K562 (cell line): ENCODE results near the gene CPVL. TPM values are rescaled to one million over a fixed set of nuclear protein-coding genes. Genes with fewer than 3 reads are reported as not detected.

Experiments
- ATAC-seq: fragments of 200-7000 bp; cut with Tn5 transposase; 3 replicates; pipeline ENCODE4 v1.9.1; 2020; ENCODE audit warnings: moderate library complexity
- BruUV-seq: library from RNA; stranded (reverse); fragments of 400-500 nt; replicated peaks from 2 replicates; lab custom pipeline; 2021; lab: Mats Ljungman, UMichigan
- CTCF ChIA-PET: fragments of 300-600 bp; formaldehyde crosslinking; extraction: SDS; loops from one replicate; lab custom pipeline; 2021; ENCODE audit warnings: low intra/inter-chr PET ratio; lab: Yijun Ruan, JAX
- POLR2A ChIA-PET: fragments of 300-600, 350-650 bp; sonication (Branson Sonifier 250); formaldehyde crosslinking; extraction: SDS; loops from one replicate; lab custom pipeline; 2021; ENCODE audit warnings: antibody characterized with exemption, inconsistent platforms; lab: Yijun Ruan, JAX
- DNase-seq, 4 experiments: peaks; one replicate each; pipeline versions ENCODE4 v3.0.0 to v3.0.0-alpha.2; 2011 to 2018; ENCODE audit warnings: low spot score in 3 of 4, mixed read lengths in 3 of 4; ENCODE audit errors: extremely low read depth in 1 of 4
- FAIRE-seq: peaks from 2 replicates; lab custom pipeline; 2011; peaks lifted over from hg19 to GRCh38; lab: Jason Lieb, UNC
- H2AFZ ChIP-seq: 2 replicates; pipeline ENCODE4 v1.6.0; 2011; ENCODE audit warnings: low read depth, low read length, control low read depth, inconsistent platforms
- H3K27ac ChIP-seq: fragments of 200-600 bp; 3 replicates; pipeline ENCODE4 v1.8.0; 2011; ENCODE audit warnings: low read depth, mild to moderate bottlenecking, control low read depth, inconsistent platforms, low read length, moderate library complexity, mixed read lengths; ENCODE audit errors: extremely low read depth
- H3K27me3 ChIP-seq, 2 experiments: fragments of 300-600 bp in 1 of 2; 2 replicates in 1 of 2; 3 replicates in 1 of 2; pipeline versions ENCODE4 v1.6.0 to v1.8.0; 2011; ENCODE audit warnings: inconsistent platforms in 2 of 2, low read length in 2 of 2, mild to moderate bottlenecking in 1 of 2, mixed read lengths in 1 of 2, moderate library complexity in 1 of 2; ENCODE audit not compliant: control insufficient read depth in 2 of 2, insufficient read depth in 2 of 2
- H3K36me3 ChIP-seq: fragments of 300-600 bp; 3 replicates; pipeline ENCODE4 v1.8.0; 2011; ENCODE audit warnings: mild to moderate bottlenecking, low read length, inconsistent platforms; ENCODE audit not compliant: control insufficient read depth, insufficient read depth
- H3K4me1 ChIP-seq, 2 experiments: fragments of 200-600 bp in 1 of 2; replicated peaks in 1 of 2; 2 replicates in 1 of 2; 3 replicates in 1 of 2; pipeline versions ENCODE4 v1.5.1 to v1.8.0; 2011; ENCODE audit warnings: inconsistent platforms in 2 of 2, low read length in 2 of 2, mild to moderate bottlenecking in 1 of 2, mixed read lengths in 1 of 2, moderate library complexity in 1 of 2; ENCODE audit not compliant: control insufficient read depth in 2 of 2, insufficient read depth in 2 of 2
- H3K4me2 ChIP-seq: 2 replicates; pipeline ENCODE4 v1.6.1; 2011; ENCODE audit warnings: low read length, control low read depth, inconsistent platforms, mixed read lengths; ENCODE audit not compliant: insufficient read depth
- H3K4me3 ChIP-seq: fragments of 200-600 bp; sonication (generic), shearing (Covaris generic); 2 replicates; pipeline ENCODE4 v1.5.1; 2016; ENCODE audit warnings: control low read depth, inconsistent platforms
- H3K79me2 ChIP-seq: fragments of 200-600 bp; 3 replicates; pipeline ENCODE4 v1.8.0; 2011; ENCODE audit warnings: low read length, inconsistent platforms; ENCODE audit not compliant: control insufficient read depth, insufficient read depth
- H3K9ac ChIP-seq, 2 experiments: 2 replicates each; pipeline versions ENCODE4 v1.6.0 to v1.6.1; 2011; ENCODE audit warnings: low read depth in 2 of 2, low read length in 2 of 2, control low read depth in 1 of 2, inconsistent platforms in 1 of 2, mild to moderate bottlenecking in 1 of 2, mixed read lengths in 1 of 2; ENCODE audit not compliant: insufficient read depth in 1 of 2
- H3K9me1 ChIP-seq: one replicate; pipeline ENCODE4 v1.6.0; 2011; ENCODE audit warnings: inconsistent platforms, mild to moderate bottlenecking, low read length, moderate library complexity; ENCODE audit not compliant: control insufficient read depth, insufficient read depth
- H3K9me3 ChIP-seq: replicated peaks from 2 replicates; pipeline ENCODE4 v1.5.1; 2011; ENCODE audit warnings: low read depth, low read length, inconsistent platforms; ENCODE audit not compliant: control insufficient read depth, insufficient read depth
- H4K20me1 ChIP-seq: replicated peaks from 2 replicates; pipeline ENCODE4 v1.6.1; 2011; ENCODE audit warnings: low read length, inconsistent platforms, mixed read lengths; ENCODE audit not compliant: control insufficient read depth, insufficient read depth
- ARID1B ChIP-seq: fragments of 450-650 bp; IDR thresholded peaks from 2 replicates; pipeline ENCODE4 v1.6.1; 2016; ENCODE audit warnings: antibody characterized with exemption, mild to moderate bottlenecking, inconsistent platforms
- CBFA2T2 ChIP-seq: fragments of 450-650 bp; conservative IDR thresholded peaks from 2 replicates; pipeline ENCODE4 v1.6.1; 2017; ENCODE audit warnings: mild to moderate bottlenecking
- CBFA2T3 ChIP-seq: fragments of 450-650 bp; IDR thresholded peaks from 2 replicates; pipeline ENCODE4 v1.6.1; 2017
- ETS2 ChIP-seq: IDR thresholded peaks from 2 replicates; pipeline ENCODE4 v1.6.1; 2016; ENCODE audit warnings: borderline replicate concordance, missing genetic modification characterization, mild to moderate bottlenecking, moderate library complexity, missing compliant biosample characterization; ENCODE audit not compliant: poor library complexity, severe bottlenecking
- GATA2 ChIP-seq: sonication (generic); formaldehyde crosslinking; IDR thresholded peaks from 2 replicates; pipeline ENCODE4 v1.4.0; 2020; ENCODE audit warnings: mild to moderate bottlenecking, missing genetic modification reagents
- GTF2A2 ChIP-seq: IDR thresholded peaks from 2 replicates; pipeline ENCODE4 v1.6.1; 2016; ENCODE audit warnings: mild to moderate bottlenecking, missing genetic modification characterization, missing compliant biosample characterization
- HMG20B ChIP-seq: fragments of 250-450 bp; sonication (Bioruptor Pico); IDR thresholded peaks from 2 replicates; pipeline ENCODE4 v1.5.0; 2021; ENCODE audit warnings: mild to moderate bottlenecking
- NFIC ChIP-seq: fragments of 450-650 bp; IDR thresholded peaks from 2 replicates; pipeline ENCODE4 v1.6.1; 2017; ENCODE audit warnings: mild to moderate bottlenecking, inconsistent platforms
- NRF1 ChIP-seq, 2 experiments: fragments of 450-650 bp; IDR thresholded peaks in 1 of 2; conservative IDR thresholded peaks in 1 of 2; 2 replicates each; pipeline ENCODE4 v1.6.1; 2014; ENCODE audit warnings: mild to moderate bottlenecking in 2 of 2
- SMC3 ChIP-seq: conservative IDR thresholded peaks from 2 replicates; pipeline ENCODE4 v1.6.1; 2011; ENCODE audit warnings: low read depth, low read length, improper control_type of control experiment; ENCODE audit not compliant: insufficient read depth
- TAL1 ChIP-seq: fragments of 450-650 bp; IDR thresholded peaks from 2 replicates; pipeline ENCODE4 v1.6.1; 2016; ENCODE audit warnings: mild to moderate bottlenecking
- TCF3 ChIP-seq: sonication (generic); formaldehyde crosslinking; IDR thresholded peaks from 2 replicates; pipeline ENCODE4 v1.4.0; 2020; ENCODE audit warnings: mild to moderate bottlenecking, missing genetic modification reagents
- ZNF263 ChIP-seq: sonication (generic); formaldehyde crosslinking; IDR thresholded peaks from 2 replicates; pipeline ENCODE4 v1.8.0; 2022; ENCODE audit warnings: mild to moderate bottlenecking, missing genetic modification reagents, borderline replicate concordance
- WGBS: fragments of 100-300 bp; shearing (Covaris generic); methylation state at CpG from one replicate; pipeline ENCODE4 v1.1.6; 2016; ENCODE audit warnings: low coverage, mixed read lengths; ENCODE audit not compliant: insufficient coverage; ENCODE audit errors: missing lambda C conversion rate; 5-methylcytosine and 5-hydroxymethylcytosine counted together
- in situ Hi-C: fragments of 300-500 bp; cut with MboI; formaldehyde crosslinking; loops from 4 replicates; pipeline ENCODE4 v1.15.0; 2018; ENCODE audit warnings: inconsistent platforms, mixed read lengths
- intact Hi-C: fragments of 100-400 bp; cut with micrococcal nuclease; formaldehyde crosslinking; loops from 2 replicates; pipeline ENCODE4 v1.14.2; 2022
- polyA plus RNA-seq, 8 experiments: library from polyadenylated mRNA; depleted of rRNA in 4 of 8; stranded (reverse) in 5 of 8; unstranded in 3 of 8; fragments of >200 nt; fragmentation: Nextera tagmentation in 2 of 8; fragmentation: Illumina TruSeq in 1 of 8; extraction: Ambion mirVana in 2 of 8; extraction: Trizol in 1 of 8; gene quantifications; 2 replicates each; pipeline versions ENCODE4 v1.2.1 to v1.2.3, GENCODE V29; 2011 to 2014; ENCODE audit warnings: inconsistent platforms in 1 of 8, missing spikeins in 1 of 8
- total RNA-seq, 7 experiments: library from RNA; depleted of rRNA in 6 of 7; stranded (reverse); fragments of >200 nt in 6 of 7; fragmentation: Illumina TruSeq in 2 of 7; extraction: Trizol in 2 of 7; gene quantifications; 2 replicates each; pipeline versions ENCODE4 v1.2.1 to v1.2.3, GENCODE V29; 2011 to 2021; ENCODE audit warnings: low replicate concordance in 1 of 7
- TF ChIP-seq, protein P1 (sequence below): fragments of 250-450 bp; sonication (Bioruptor Pico); IDR thresholded peaks from 2 replicates; pipeline ENCODE4 v1.8.0; 2021; ENCODE audit warnings: mild to moderate bottlenecking, moderate library complexity
- TF ChIP-seq, protein P2 (sequence below): sonication (generic); formaldehyde crosslinking; IDR thresholded peaks from 2 replicates; pipeline ENCODE4 v1.8.0; 2022; ENCODE audit warnings: mild to moderate bottlenecking, missing genetic modification reagents

Gene CPVL
- total and polyA plus RNA-seq, 9 of the 15 experiments (the other 6 are each of a cell fraction or from before 2014, with no cell fraction given), result 0.89 to 2.4 (median 1.5) TPM

DNA sequence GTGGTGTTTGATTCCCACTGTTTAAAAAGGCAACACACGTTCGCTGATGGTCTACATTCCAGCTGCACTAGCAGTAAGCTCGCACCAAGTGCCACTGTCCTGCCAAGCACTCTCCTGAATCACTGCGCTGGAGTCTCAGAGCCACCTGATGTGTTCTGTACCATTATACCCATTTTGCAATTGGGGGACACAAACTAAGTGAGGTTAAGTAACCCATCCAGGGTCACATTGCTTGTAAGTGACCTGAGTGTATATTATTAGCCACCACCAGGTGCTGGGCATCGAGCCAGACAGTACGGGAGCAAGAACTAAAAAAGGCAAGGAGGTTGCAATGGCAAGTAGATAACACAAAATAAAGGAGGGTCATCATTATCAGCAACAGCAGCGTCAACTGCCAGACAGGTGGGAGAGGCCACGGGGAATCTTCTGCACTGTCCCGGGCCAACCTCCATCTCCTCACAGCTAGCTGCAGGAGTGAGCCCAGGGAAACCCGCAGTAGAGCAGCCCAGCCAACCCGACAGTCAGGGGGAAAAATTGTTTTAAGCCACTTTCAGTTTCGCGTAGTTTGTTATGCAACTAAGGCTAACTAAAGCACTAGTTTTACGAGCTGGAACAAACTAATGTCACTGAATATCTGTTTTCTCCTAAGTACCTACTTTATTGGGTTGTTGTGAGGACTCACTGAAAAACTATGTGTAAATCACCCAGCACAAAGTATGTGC lies 712 bp upstream of the CPVL start:
- Histone ChIP-seq H3K9me1 (no peaks in the 10 kb centered on the region), H3K9ac (no peak overlapping the region), H3K27me3 (peaks cover 7 to 25% of the 10 kb centered on the region in 2 experiments; a peak in 2 of 5 replicates), H3K9me3 (no peaks in the 10 kb centered on the region), H2AFZ (no peak overlapping the region), H4K20me1 (no peaks in the 10 kb centered on the region; the same call in 1 of the 2 replicates), H3K36me3 (no peaks in the 10 kb centered on the region), H3K27ac (no peak overlapping the region), H3K4me1 (peaks cover 0 to 4% of the 10 kb centered on the region in 2 experiments; a peak in 2 of 5 replicates), H3K4me3 (no peak overlapping the region), H3K79me2 (no peaks in the 10 kb centered on the region), H3K4me2 (no peak overlapping the region)
- peak in 1 of 4 experiments; percentile 13 for DNase-seq
- TF ChIP-seq TAL1, result peak; percentile 22; the same call in 1 of the 2 replicates
- no peak for TF ChIP-seq HMG20B
- TF ChIP-seq GTF2A2 (tag), result no peak
- TF ChIP-seq CBFA2T2, result peak; percentile 55
- peak; percentile 90 for TF ChIP-seq TCF3 (CRISPR knock-in tag)
- TF ChIP-seq, protein P1, sequence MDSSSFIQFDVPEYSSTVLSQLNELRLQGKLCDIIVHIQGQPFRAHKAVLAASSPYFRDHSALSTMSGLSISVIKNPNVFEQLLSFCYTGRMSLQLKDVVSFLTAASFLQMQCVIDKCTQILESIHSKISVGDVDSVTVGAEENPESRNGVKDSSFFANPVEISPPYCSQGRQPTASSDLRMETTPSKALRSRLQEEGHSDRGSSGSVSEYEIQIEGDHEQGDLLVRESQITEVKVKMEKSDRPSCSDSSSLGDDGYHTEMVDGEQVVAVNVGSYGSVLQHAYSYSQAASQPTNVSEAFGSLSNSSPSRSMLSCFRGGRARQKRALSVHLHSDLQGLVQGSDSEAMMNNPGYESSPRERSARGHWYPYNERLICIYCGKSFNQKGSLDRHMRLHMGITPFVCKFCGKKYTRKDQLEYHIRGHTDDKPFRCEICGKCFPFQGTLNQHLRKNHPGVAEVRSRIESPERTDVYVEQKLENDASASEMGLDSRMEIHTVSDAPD (CRISPR knock-in tag), result no peak
- 0 out of 2 replicates have a peak, but pooled peaks have one; percentile 47 for TF ChIP-seq GATA2 (CRISPR knock-in tag)
- TF ChIP-seq SMC3, result no peak
- TF ChIP-seq NRF1 (conservative IDR thresholded peaks at IDR 0.05 in 1 of 2, IDR thresholded peaks at IDR 0.05 in 1 of 2), result no peak
- TF ChIP-seq CBFA2T3, result peak; percentile 70
- TF ChIP-seq ARID1B, result peak; percentile 25; the same call in 1 of the 2 replicates
- TF ChIP-seq, protein P2, sequence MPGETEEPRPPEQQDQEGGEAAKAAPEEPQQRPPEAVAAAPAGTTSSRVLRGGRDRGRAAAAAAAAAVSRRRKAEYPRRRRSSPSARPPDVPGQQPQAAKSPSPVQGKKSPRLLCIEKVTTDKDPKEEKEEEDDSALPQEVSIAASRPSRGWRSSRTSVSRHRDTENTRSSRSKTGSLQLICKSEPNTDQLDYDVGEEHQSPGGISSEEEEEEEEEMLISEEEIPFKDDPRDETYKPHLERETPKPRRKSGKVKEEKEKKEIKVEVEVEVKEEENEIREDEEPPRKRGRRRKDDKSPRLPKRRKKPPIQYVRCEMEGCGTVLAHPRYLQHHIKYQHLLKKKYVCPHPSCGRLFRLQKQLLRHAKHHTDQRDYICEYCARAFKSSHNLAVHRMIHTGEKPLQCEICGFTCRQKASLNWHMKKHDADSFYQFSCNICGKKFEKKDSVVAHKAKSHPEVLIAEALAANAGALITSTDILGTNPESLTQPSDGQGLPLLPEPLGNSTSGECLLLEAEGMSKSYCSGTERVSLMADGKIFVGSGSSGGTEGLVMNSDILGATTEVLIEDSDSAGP (CRISPR knock-in tag), result no peak
- TF ChIP-seq NFIC, result peak; percentile 63
- 0 out of 2 replicates have a peak, but pooled peaks have one; percentile 22 for TF ChIP-seq ZNF263 (CRISPR knock-in tag)
- no peak for TF ChIP-seq ETS2 (tag)
- no peak for FAIRE-seq
- ChIA-PET CTCF (no interaction called here), POLR2A (interaction anchor here (2.1 kb wide), 1 partner anchor 10 kb away, joined by 4 read pairs; no protein-coding TSS in a partner anchor)
- BruUV-seq, result no TSS peak
- in situ Hi-C loops (no loop called here), intact Hi-C loops (no loop called here)
- 0% methylated on average over 14 of the region's 14 CpGs for WGBS
- ATAC-seq, result no peak
